Transverse colon (tissue), 4 donors: ENCODE measurements around the gene SCARF1. TPM values are rescaled to one million over a fixed set of nuclear protein-coding genes. Genes with fewer than 3 reads are reported as not detected.

Experiments
- DNase-seq: peaks from one replicate; pipeline ENCODE4 v3.0.0-alpha.2; 2019
- H3K27ac ChIP-seq, 4 donors: fragments of 200-600 bp; sonication (generic); 2 replicates each; pipeline ENCODE4 v1.5.1; 2016 to 2018; ENCODE audit warnings: inconsistent platforms in 4 of 4
- H3K27me3 ChIP-seq: fragments of 200-600 bp; sonication (generic); 2 replicates; pipeline ENCODE4 v1.5.1; 2017; ENCODE audit warnings: inconsistent platforms
- H3K36me3 ChIP-seq, 4 donors: fragments of 200-600 bp; sonication (generic); 2 replicates each; pipeline ENCODE4 v1.5.1; 2017 to 2019; ENCODE audit warnings: inconsistent platforms in 4 of 4
- H3K4me1 ChIP-seq, 4 donors: fragments of 200-600 bp; sonication (generic); 2 replicates each; pipeline ENCODE4 v1.5.1; 2017 to 2020; ENCODE audit warnings: inconsistent platforms in 4 of 4
- H3K4me3 ChIP-seq, 4 donors: fragments of 200-600 bp; sonication (generic); 1 replicate in 1 of 4; 2 replicates in 3 of 4; pipeline versions ENCODE4 v1.5.1 to v1.6.1; 2017 to 2019; ENCODE audit warnings: inconsistent platforms in 4 of 4
- H3K9me3 ChIP-seq, 2 donors: fragments of 200-600 bp; sonication (generic); 2 replicates each; pipeline ENCODE4 v1.5.1; 2017 to 2019; ENCODE audit warnings: inconsistent platforms in 2 of 2
- CTCF ChIP-seq, 5 experiments: fragments of 200-600 bp in 3 of 5; fragments of 450-650 bp in 2 of 5; sonication (generic) in 3 of 5; IDR thresholded peaks; 1 replicate in 2 of 5; 2 replicates in 3 of 5; pipeline ENCODE4 v1.5.1; 2016 to 2017; ENCODE audit warnings: antibody characterized with exemption in 5 of 5, inconsistent platforms in 3 of 5, mild to moderate bottlenecking in 2 of 5, moderate library complexity in 1 of 5
- EP300 ChIP-seq: sonication (generic); formaldehyde crosslinking; IDR thresholded peaks from one replicate; pipeline ENCODE4 v1.6.1; 2017; ENCODE audit warnings: antibody characterized with exemption, low read depth
- POLR2A ChIP-seq: fragments of 450-650 bp; IDR thresholded peaks from one replicate; pipeline ENCODE4 v1.6.1; 2016; ENCODE audit warnings: antibody characterized with exemption, mild to moderate bottlenecking, moderate library complexity
- POLR2AphosphoS5 ChIP-seq, 3 donors: sonication (generic); formaldehyde crosslinking; IDR thresholded peaks; one replicate each; pipeline ENCODE4 v1.6.1; 2016; ENCODE audit warnings: antibody characterized with exemption in 3 of 3
- WGBS, 2 donors: methylation state at CpG; one replicate each; pipeline ENCODE4 v1.1.5; 2018; ENCODE audit warnings: low coverage in 1 of 2; 5-methylcytosine and 5-hydroxymethylcytosine counted together
- in situ Hi-C, 4 donors: fragments of 200-750 bp; cut with MboI; loops; one replicate each; pipeline versions ENCODE4 v1.15.0 to v1.15.1; 2017; ENCODE audit warnings: low sequenced_read_pairs in 3 of 4, low pct_ligation_motif_present in 1 of 4, low pct_unique_long_range_greater_than_20kb in 1 of 4
- intact Hi-C: fragments of 100-400 bp; cut with DNase I; formaldehyde crosslinking; loops from one replicate; pipeline ENCODE4 v1.15.1; 2023; ENCODE audit warnings: low total_unique reads
- total RNA-seq, 4 donors: library from RNA; depleted of rRNA; stranded (reverse); fragments of >200 nt; gene quantifications; one replicate each; pipeline ENCODE4 v1.1.0, GENCODE V29; 2016

The SCARF1 gene
- total RNA-seq, 4 donors from 2014 or later = 11.2 to 63.2 (median 16.3) TPM

- TF ChIP-seq POLR2A (no peak), CTCF (IDR thresholded peaks at IDR 0.05) (no peak)
- no peak for DNase-seq
- in situ Hi-C loops (loop anchor here in 2 of 4 donors (25.0 kb wide), 2 partner anchors 176 to 351 kb away; partner anchors contain the start of genes DPH1 (in 1 of the 2), OVCA2 (in 1 of the 2) and RTN4RL1 (in 1 of the 2)), intact Hi-C loops (no loop called here)
- WGBS, 2 donors = 81 to 86% methylated on average over 6 to 7 of the region's 7 CpGs
- H3K4me1 ChIP-seq = peaks cover 6 to 23% (median 19%) of the 10 kb centered on the region in 4 donors
- H3K36me3 ChIP-seq = peaks cover 0 to 18% (median 6%) of the 10 kb centered on the region in 4 donors
- no peaks in the 10 kb centered on the region for H3K9me3 ChIP-seq
- no peak overlapping the region for H3K27ac ChIP-seq
- H3K27me3 ChIP-seq = no peaks in the 10 kb centered on the region
- H3K4me3 ChIP-seq = no peak overlapping the region
Measured at GRCh38 chr17:1686086-1686485, 40.6 kb upstream of the SCARF1 start.

- H3K27me3 ChIP-seq = no peaks in the 10 kb centered on the region
- H3K9me3 ChIP-seq = no peaks in the 10 kb centered on the region
- in situ Hi-C loops (loop anchor here in 2 of 4 donors (25.0 kb wide), 2 partner anchors 178 to 353 kb away; partner anchors contain the start of genes DPH1 (in 1 of the 2), OVCA2 (in 1 of the 2) and RTN4RL1 (in 1 of the 2)), intact Hi-C loops (no loop called here)
- peak; percentile 98 for DNase-seq
- peak in 1 of 5 experiments; percentile 12 for TF ChIP-seq CTCF (IDR thresholded peaks at IDR 0.05)
- TF ChIP-seq POLR2A = peak; percentile 96
- peak; percentile 98 to 99 (median 99) for TF ChIP-seq POLR2AphosphoS5 (IDR thresholded peaks at IDR 0.05)
- TF ChIP-seq EP300 = no peak
- H3K4me1 ChIP-seq = peaks cover 6 to 23% (median 19%) of the 10 kb centered on the region in 4 donors
- peak within 1 kb of the TSS; percentile 90 to 97 (median 92) for H3K27ac ChIP-seq
- H3K36me3 ChIP-seq = peaks cover 0 to 33% (median 15%) of the 10 kb centered on the region in 4 donors
- 0 to 1% methylated on average over 3 to 71 of the region's 72 CpGs for WGBS, 2 donors
- peak within 1 kb of the TSS; percentile 54 to 87 (median 70) for H3K4me3 ChIP-seq
Measured at GRCh38 chr17:1684378-1685189, 39.1 kb upstream of the SCARF1 start, which contains the start of gene PRPF8. Gene PRPF8, minus strand, starts transcription at chr17:1684867. Its CDS starts 296 bp downstream, at chr17:1684571.

GRCh38 chr17:1683459-1683858 is 37.9 kb upstream of the SCARF1 start:
- in situ Hi-C loops (loop anchor here in 2 of 4 donors (25.0 kb wide), 2 partner anchors 179 to 354 kb away; partner anchors contain the start of genes DPH1 (in 1 of the 2), OVCA2 (in 1 of the 2) and RTN4RL1 (in 1 of the 2)), intact Hi-C loops (loop anchor here (1.0 kb wide), 1 partner anchor 19 kb away; no protein-coding TSS in a partner anchor)
- no peak for DNase-seq
- 82 to 84% methylated on average over 5 of the region's 5 CpGs for WGBS, 2 donors
- TF ChIP-seq POLR2AphosphoS5 (IDR thresholded peaks at IDR 0.05) = no peak
- TF ChIP-seq POLR2A = no peak
- TF ChIP-seq CTCF (IDR thresholded peaks at IDR 0.05) = no peak
- TF ChIP-seq EP300 = no peak
- peaks cover 0 to 44% (median 21%) of the 10 kb centered on the region in 4 donors for H3K36me3 ChIP-seq
- H3K27me3 ChIP-seq = no peaks in the 10 kb centered on the region
- H3K27ac ChIP-seq = peak overlapping the region; percentile 90 to 97 (median 92)
- no peaks in the 10 kb centered on the region for H3K9me3 ChIP-seq
- peak overlapping the region in 3 of 4 donors; percentile 59 to 87 (median 80) for H3K4me3 ChIP-seq
- peaks cover 6 to 23% (median 19%) of the 10 kb centered on the region in 4 donors for H3K4me1 ChIP-seq

- Histone ChIP-seq H3K4me1 (no peaks in the 10 kb centered on the region), H3K36me3 (peaks cover 3 to 99% (median 54%) of the 10 kb centered on the region in 4 donors), H3K27me3 (no peaks in the 10 kb centered on the region), H3K4me3 (no peak overlapping the region), H3K9me3 (no peaks in the 10 kb centered on the region), H3K27ac (no peak overlapping the region)
- intact Hi-C loops = no loop called here
- no peak for DNase-seq
- TF ChIP-seq EP300 = no peak
- in situ Hi-C loops = loop anchor here in 2 of 4 donors (25.0 kb wide), 2 partner anchors 186 to 361 kb away; partner anchors contain the start of genes DPH1 (in 1 of the 2), OVCA2 (in 1 of the 2) and RTN4RL1 (in 1 of the 2)
- WGBS, 2 donors = 93 to 94% methylated on average over 3 to 13 of the region's 13 CpGs
Measured at GRCh38 chr17:1676401-1676800, 30.9 kb upstream of the SCARF1 start.
